Endothelial cell of umbilical vein (primary cell): Measurements from ENCODE around the gene PRPF40A. TPM values are rescaled to one million over a fixed set of nuclear protein-coding genes. Genes with fewer than 3 reads are reported as not detected.

Source experiments
- BruUV-seq: library from RNA; stranded (reverse); fragments of 400-500 nt; replicated peaks from 2 replicates; lab custom pipeline; 2021; lab: Mats Ljungman, UMichigan
- CTCF ChIA-PET: fragments of 300-600, 350-600 bp; sonication (Branson Sonifier 250); formaldehyde crosslinking; loops from one replicate; lab custom pipeline; 2021; ENCODE audit warnings: antibody characterized with exemption, inconsistent platforms; lab: Charles Lee
- POLR2A ChIA-PET: fragments of 300-600, 350-600 bp; sonication (Branson Sonifier 250); formaldehyde crosslinking; loops from one replicate; lab custom pipeline; 2021; ENCODE audit warnings: antibody characterized with exemption, inconsistent platforms; lab: Charles Lee
- DNase-seq: peaks from one replicate; pipeline ENCODE4 v3.0.0-alpha.2; 2011; ENCODE audit warnings: low read depth, low spot score
- FAIRE-seq: peaks from 2 replicates; lab custom pipeline; 2011; peaks lifted over from hg19 to GRCh38; lab: Jason Lieb, UNC
- H2AFZ ChIP-seq: 2 replicates; pipeline ENCODE4 v1.6.0; 2012; ENCODE audit warnings: low read depth, low read length, control low read depth, inconsistent platforms
- H3K27ac ChIP-seq: 2 replicates; pipeline ENCODE4 v1.5.1; 2011; ENCODE audit warnings: low read depth, mild to moderate bottlenecking, control low read depth, low read length, moderate library complexity; ENCODE audit not compliant: insufficient read depth
- H3K27me3 ChIP-seq, 2 experiments: 2 replicates each; pipeline versions ENCODE4 v1.6.0 to v1.6.1; 2011; ENCODE audit warnings: low read length in 2 of 2, mixed read lengths in 1 of 2; ENCODE audit not compliant: control insufficient read depth in 2 of 2, insufficient read depth in 2 of 2
- H3K36me3 ChIP-seq, 2 experiments: 2 replicates in 1 of 2; 3 replicates in 1 of 2; pipeline ENCODE4 v1.5.1; 2011; ENCODE audit warnings: low read length in 2 of 2, mild to moderate bottlenecking in 1 of 2, moderate library complexity in 1 of 2; ENCODE audit not compliant: control insufficient read depth in 2 of 2, insufficient read depth in 2 of 2; ENCODE audit errors: extremely low read depth in 1 of 2
- H3K4me1 ChIP-seq: 3 replicates; pipeline ENCODE4 v1.5.1; 2011; ENCODE audit warnings: mild to moderate bottlenecking, low read length; ENCODE audit not compliant: control insufficient read depth, insufficient read depth; ENCODE audit errors: extremely low read depth
- H3K4me2 ChIP-seq: 2 replicates; pipeline ENCODE4 v1.6.1; 2011; ENCODE audit warnings: low read length, control low read depth, mixed read lengths; ENCODE audit not compliant: insufficient read depth
- H3K4me3 ChIP-seq, 3 experiments: fragments of 200-600 bp in 1 of 3; sonication (generic), shearing (Covaris generic) in 1 of 3; replicated peaks in 1 of 3; 2 replicates each; pipeline ENCODE4 v1.5.1; 2011 to 2016; ENCODE audit warnings: control low read depth in 3 of 3, low read length in 3 of 3, mild to moderate bottlenecking in 2 of 3, inconsistent platforms in 1 of 3, low read depth in 1 of 3, moderate library complexity in 1 of 3; ENCODE audit not compliant: insufficient read depth in 1 of 3
- H3K79me2 ChIP-seq: 2 replicates; pipeline ENCODE4 v1.6.0; 2012; ENCODE audit warnings: low read length, inconsistent platforms; ENCODE audit not compliant: control insufficient read depth, insufficient read depth
- H3K9ac ChIP-seq: replicated peaks from 2 replicates; pipeline ENCODE3; 2011; ENCODE audit warnings: low read length, control low read depth; ENCODE audit not compliant: insufficient read depth; ENCODE audit errors: extremely low read depth
- H3K9me1 ChIP-seq: replicated peaks from 3 replicates; pipeline ENCODE4 v1.6.0; 2011; ENCODE audit warnings: mild to moderate bottlenecking, low read length; ENCODE audit not compliant: control insufficient read depth, insufficient read depth; ENCODE audit errors: extremely low read depth
- H3K9me3 ChIP-seq: replicated peaks from 2 replicates; pipeline ENCODE4 v1.5.1; 2012; ENCODE audit warnings: low read length, inconsistent platforms; ENCODE audit not compliant: control insufficient read depth, insufficient read depth
- H4K20me1 ChIP-seq: replicated peaks from 2 replicates; pipeline ENCODE3; 2011; ENCODE audit warnings: mild to moderate bottlenecking, low read length; ENCODE audit not compliant: control insufficient read depth, insufficient read depth; ENCODE audit errors: extremely low read depth
- EZH2 ChIP-seq: IDR thresholded peaks from 2 replicates; pipeline ENCODE4 v1.6.1; 2012; ENCODE audit warnings: borderline replicate concordance, low read depth, mild to moderate bottlenecking, moderate library complexity, low read length, inconsistent platforms; ENCODE audit not compliant: severe bottlenecking
- FOS ChIP-seq: IDR thresholded peaks from 2 replicates; pipeline ENCODE4 v1.6.1; 2011; ENCODE audit warnings: mild to moderate bottlenecking, low read length, moderate library complexity, borderline replicate concordance; ENCODE audit not compliant: insufficient read depth
- GATA2 ChIP-seq: IDR thresholded peaks from 2 replicates; pipeline ENCODE4 v1.7.0; 2011; ENCODE audit warnings: low read depth, mild to moderate bottlenecking, moderate library complexity, mixed read lengths, low read length; ENCODE audit not compliant: insufficient read length, insufficient read depth
- POLR2A ChIP-seq: IDR thresholded peaks from 2 replicates; pipeline ENCODE4 v1.6.1; 2012; ENCODE audit warnings: low read depth, mild to moderate bottlenecking, control low read depth, low read length
- POLR2AphosphoS5 ChIP-seq: IDR thresholded peaks from 2 replicates; pipeline ENCODE4 v1.6.1; 2012; ENCODE audit warnings: low read depth, mild to moderate bottlenecking, control low read depth, low read length, moderate library complexity; ENCODE audit not compliant: insufficient read depth
- dilution Hi-C: fragments of 300-500 bp; cut with MboI; formaldehyde crosslinking; loops from one replicate; pipeline ENCODE4 v1.15.0; 2019; ENCODE audit warnings: low sequenced_read_pairs; ENCODE audit not compliant: extremely low pct_ligation_motif_present
- intact Hi-C: fragments of 100-400 bp; cut with micrococcal nuclease; formaldehyde crosslinking; loops from one replicate; pipeline ENCODE4 v1.10.0; 2022
- polyA plus RNA-seq, 4 experiments: library from polyadenylated mRNA; depleted of rRNA in 3 of 4; stranded (reverse) in 3 of 4; unstranded in 1 of 4; fragments of >200 nt; gene quantifications; 2 replicates each; pipeline versions ENCODE4 v1.2.1 to v1.2.3, GENCODE V29; 2011 to 2012; ENCODE audit warnings: missing spikeins in 1 of 4
- total RNA-seq: library from RNA; stranded (reverse); gene quantifications from 2 replicates; pipeline ENCODE4 v1.2.3, GENCODE V29; 2021
- TF ChIP-seq, protein P1 (sequence below): IDR thresholded peaks from 2 replicates; pipeline ENCODE4 v1.6.1; 2011; ENCODE audit not compliant: insufficient read depth, insufficient read length
- TF ChIP-seq, protein P2 (sequence below), 2 donors: IDR thresholded peaks; 1 replicate in 1 of 2; 2 replicates in 1 of 2; pipeline ENCODE4 v1.5.1; 2011; ENCODE audit warnings: low read length in 2 of 2, mild to moderate bottlenecking in 2 of 2, moderate library complexity in 2 of 2, control low read depth in 1 of 2, inconsistent platforms in 1 of 2, low read depth in 1 of 2; ENCODE audit not compliant: insufficient read depth in 1 of 2; ENCODE audit errors: extremely low read depth in 1 of 2

Gene PRPF40A
- total and polyA plus RNA-seq, 2 donors (not counting 3 experiments of a cell fraction or from before 2014, with no cell fraction given): 58.2 to 123 TPM

DNA sequence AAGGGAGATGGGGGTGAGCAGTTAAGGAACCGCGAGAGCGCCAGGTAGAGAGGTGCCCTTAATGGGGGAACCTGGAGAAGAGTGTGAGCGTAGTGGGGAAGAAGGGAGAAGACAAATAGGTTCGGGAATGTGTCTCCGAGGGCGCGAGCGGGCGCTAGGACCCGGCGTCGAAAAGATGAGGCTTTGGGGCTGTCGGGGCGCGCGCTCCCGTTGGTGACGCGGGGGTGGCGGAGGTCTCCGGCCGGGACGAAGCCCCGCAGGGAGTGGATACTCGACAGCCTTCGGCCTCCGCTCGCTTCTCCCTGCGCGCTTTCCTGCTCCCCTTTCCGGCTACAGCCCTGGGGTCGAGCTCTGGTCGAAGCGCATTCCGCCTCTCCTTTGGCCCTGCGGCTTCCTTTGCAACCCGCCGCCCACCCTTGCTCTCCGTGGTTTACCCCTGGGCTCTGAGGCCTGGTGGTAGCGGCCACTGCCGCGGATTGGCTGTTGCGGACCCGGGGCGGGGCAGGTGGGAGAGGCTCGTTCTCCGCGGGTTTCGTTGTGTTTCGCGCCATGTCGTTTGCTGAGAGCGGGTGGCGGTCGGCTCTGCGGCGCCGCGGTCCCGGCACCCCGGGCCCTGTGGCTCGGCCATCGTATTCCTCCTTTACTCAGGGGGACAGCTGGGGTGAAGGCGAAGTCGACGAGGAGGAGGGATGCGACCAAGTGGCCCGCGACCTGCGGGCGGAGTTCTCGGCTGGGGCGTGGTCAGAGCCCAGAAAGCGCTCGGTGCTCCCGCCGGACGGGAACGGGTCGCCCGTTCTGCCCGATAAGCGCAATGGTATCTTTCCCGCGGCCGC lies 1.0 kb upstream of the PRPF40A start, which contains the start of gene ARL6IP6:
ARL6IP6 (plus strand) TSS at position 545 of the 833 bp plus-strand sequence; CDS start at position 550, 5 bp downstream.
- BruUV-seq: no TSS peak
- CTCF ChIA-PET: interaction anchor here (1.1 kb wide), 1 partner anchor 24 kb away, joined by 3 read pairs; no protein-coding TSS in a partner anchor

DNA sequence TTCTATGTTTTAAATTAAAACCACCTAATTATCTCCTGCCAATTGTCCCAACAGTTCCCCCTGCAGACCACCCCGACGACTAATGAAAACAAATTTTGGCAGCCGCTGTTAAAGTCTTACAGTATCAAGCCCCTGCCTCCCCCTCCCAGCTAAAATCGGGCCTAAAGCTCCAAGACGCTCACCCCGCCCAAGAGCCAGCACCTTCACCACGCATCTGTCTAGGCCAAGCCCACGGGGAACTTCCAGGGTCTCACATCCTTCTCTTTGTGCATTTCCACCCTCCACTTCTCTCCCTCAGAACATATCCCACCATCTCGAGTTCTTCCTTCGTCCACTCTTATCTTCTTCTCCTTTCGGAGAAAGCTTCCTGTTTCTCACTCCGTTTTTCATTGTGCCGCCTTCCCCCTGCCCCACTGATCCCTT lies 445 bp downstream of the PRPF40A start:
- Histone ChIP-seq H3K4me1 (peaks cover 17% of the 10 kb centered on the region), H3K36me3 (peaks cover 0 to 8% of the 10 kb centered on the region in 2 experiments), H3K27me3 (no peaks in the 10 kb centered on the region), H3K4me2 (peak overlapping the region; percentile 96), H3K9me1 (no peaks in the 10 kb centered on the region), H3K9me3 (no peaks in the 10 kb centered on the region), H3K79me2 (peaks cover 76% of the 10 kb centered on the region), H4K20me1 (no peaks in the 10 kb centered on the region), H3K4me3 (peak overlapping the region; percentile 72 to 99 (median 87)), H3K27ac (peak overlapping the region; percentile 81), H2AFZ (peak overlapping the region; percentile 84), H3K9ac (peak overlapping the region; percentile 93)
- DNase-seq (no peak), FAIRE-seq (no peak)
- no TSS peak for BruUV-seq
- TF ChIP-seq, protein P1, sequence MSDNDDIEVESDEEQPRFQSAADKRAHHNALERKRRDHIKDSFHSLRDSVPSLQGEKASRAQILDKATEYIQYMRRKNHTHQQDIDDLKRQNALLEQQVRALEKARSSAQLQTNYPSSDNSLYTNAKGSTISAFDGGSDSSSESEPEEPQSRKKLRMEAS: no peak
- TF ChIP-seq POLR2AphosphoS5 (no peak), GATA2 (no peak)
- TF ChIP-seq, protein P2, sequence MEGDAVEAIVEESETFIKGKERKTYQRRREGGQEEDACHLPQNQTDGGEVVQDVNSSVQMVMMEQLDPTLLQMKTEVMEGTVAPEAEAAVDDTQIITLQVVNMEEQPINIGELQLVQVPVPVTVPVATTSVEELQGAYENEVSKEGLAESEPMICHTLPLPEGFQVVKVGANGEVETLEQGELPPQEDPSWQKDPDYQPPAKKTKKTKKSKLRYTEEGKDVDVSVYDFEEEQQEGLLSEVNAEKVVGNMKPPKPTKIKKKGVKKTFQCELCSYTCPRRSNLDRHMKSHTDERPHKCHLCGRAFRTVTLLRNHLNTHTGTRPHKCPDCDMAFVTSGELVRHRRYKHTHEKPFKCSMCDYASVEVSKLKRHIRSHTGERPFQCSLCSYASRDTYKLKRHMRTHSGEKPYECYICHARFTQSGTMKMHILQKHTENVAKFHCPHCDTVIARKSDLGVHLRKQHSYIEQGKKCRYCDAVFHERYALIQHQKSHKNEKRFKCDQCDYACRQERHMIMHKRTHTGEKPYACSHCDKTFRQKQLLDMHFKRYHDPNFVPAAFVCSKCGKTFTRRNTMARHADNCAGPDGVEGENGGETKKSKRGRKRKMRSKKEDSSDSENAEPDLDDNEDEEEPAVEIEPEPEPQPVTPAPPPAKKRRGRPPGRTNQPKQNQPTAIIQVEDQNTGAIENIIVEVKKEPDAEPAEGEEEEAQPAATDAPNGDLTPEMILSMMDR (IDR thresholded peaks at IDR 0.05; ENCODE audit: extremely low read depth in 1 of 2, insufficient read depth in 1 of 2, low read depth in 1 of 2, low read length in 2 of 2): no peak
- ChIA-PET CTCF (interaction anchor here (0.7 to 1.6 kb wide), 6 partner anchors 9 to 54 kb away, joined by 3 to 5 read pairs (median 3); no protein-coding TSS in a partner anchor), POLR2A (interaction anchor here (0.7 to 0.8 kb wide), 2 partner anchors 68 to 185 kb away, joined by 3 to 4 read pairs; no protein-coding TSS in a partner anchor)
- dilution Hi-C loops: no loop called here
- intact Hi-C loops: loop anchor here (1.0 to 5.0 kb wide), 3 partner anchors 542 to 1455 kb away; partner anchors contain the start of genes ARL5A, RBM43 and STAM2

More for the DNA sequence above, 1.0 kb upstream of the PRPF40A start, which contains the start of gene ARL6IP6:
- Histone ChIP-seq H3K9me1 (no peaks in the 10 kb centered on the region), H3K27ac (peak within 1 kb of the TSS; percentile 85), H3K79me2 (peaks cover 63% of the 10 kb centered on the region), H2AFZ (peak within 1 kb of the TSS; percentile 84), H3K27me3 (no peaks in the 10 kb centered on the region), H3K4me3 (peak within 1 kb of the TSS; percentile 68 to 99 (median 87)), H3K9me3 (no peaks in the 10 kb centered on the region), H3K36me3 (peaks cover 0 to 7% of the 10 kb centered on the region in 2 experiments), H4K20me1 (no peaks in the 10 kb centered on the region), H3K9ac (peak within 1 kb of the TSS; percentile 87), H3K4me1 (peaks cover 17% of the 10 kb centered on the region), H3K4me2 (peak within 1 kb of the TSS; percentile 90)
- POLR2A ChIA-PET: no interaction called here
- TF ChIP-seq FOS (peak; percentile 6), POLR2AphosphoS5 (peak; percentile 89), POLR2A (peak; percentile 88), EZH2 (no peak)
- DNase-seq (peak; percentile 93), FAIRE-seq (peak; percentile 86)
- dilution Hi-C loops: no loop called here
- intact Hi-C loops: loop anchor here (5.0 kb wide), 2 partner anchors 891 to 1456 kb away; partner anchors contain the start of genes ARL5A and RBM43
